NCI-H1417 treated with DMSO at 0.1 percent for 48 hours (cell line): Measurements from ENCODE around the gene TEX19.

Experiments
- DNase-seq: peaks from one replicate; lab custom pipeline; 2025; lab: John Stamatoyannopoulos, UW

Gene TEX19

GRCh38 chr17:82321947-82322466 lies 37.0 kb upstream of the TEX19 start:
- no peak for DNase-seq

GRCh38 chr17:82322526-82323453 lies 36.3 kb upstream of the TEX19 start:
- DNase-seq: no peak

- DNase-seq: no peak
These were observed 35.4 kb upstream of the TEX19 start for GRCh38 chr17:82323514-82324234.

- DNase-seq: no peak
These were observed 34.3 kb upstream of the TEX19 start for GRCh38 chr17:82324566-82325285.

- no peak for DNase-seq
These were observed 33.5 kb upstream of the TEX19 start for GRCh38 chr17:82325286-82326180.

- no peak for DNase-seq
These were observed 31.8 kb upstream of the TEX19 start for GRCh38 chr17:82327289-82327688.

GRCh38 chr17:82327757-82328140 lies 31.3 kb upstream of the TEX19 start:
- DNase-seq: no peak

- DNase-seq: no peak
These were observed 30.7 kb upstream of the TEX19 start for GRCh38 chr17:82328141-82328993.

- no peak for DNase-seq
These were observed 30.0 kb upstream of the TEX19 start for GRCh38 chr17:82328994-82329507.

GRCh38 chr17:82329683-82330321 lies 29.2 kb upstream of the TEX19 start:
- DNase-seq: no peak

- DNase-seq: peak; percentile 71
These were observed 28.5 kb upstream of the TEX19 start for GRCh38 chr17:82330322-82331239.

GRCh38 chr17:82331345-82331939 lies 27.6 kb upstream of the TEX19 start:
- no peak for DNase-seq

- no peak for DNase-seq
These were observed 26.3 kb upstream of the TEX19 start for GRCh38 chr17:82332669-82333278.

GRCh38 chr17:82333279-82334171 lies 25.5 kb upstream of the TEX19 start, which contains the start of gene SECTM1:
Gene SECTM1, minus strand, starts transcription at chr17:82333766. Its CDS starts 6,526 bp downstream, at chr17:82327240.
- DNase-seq: no peak

GRCh38 chr17:82334204-82334621 lies 24.8 kb upstream of the TEX19 start:
- DNase-seq: no peak

- DNase-seq: no peak
These were observed 24.2 kb upstream of the TEX19 start for GRCh38 chr17:82334622-82335394.
